Tibial nerve (tissue), 4 donors: ENCODE data around the gene CPXM2.

ENCODE experiments used
- EP300 ChIP-seq, 2 donors: sonication (generic); formaldehyde crosslinking; IDR thresholded peaks; one replicate each; pipeline ENCODE4 v1.6.1; 2017; ENCODE audit warnings: antibody characterized with exemption in 2 of 2, mild to moderate bottlenecking in 1 of 2
- TF ChIP-seq, protein P1 (sequence below), 5 experiments: fragments of 200-600 bp in 3 of 5; fragments of 450-650 bp in 2 of 5; sonication (generic) in 3 of 5; IDR thresholded peaks; one replicate each; pipeline ENCODE4 v1.5.1; 2016 to 2019; ENCODE audit warnings: antibody characterized with exemption in 5 of 5, mild to moderate bottlenecking in 3 of 5, moderate library complexity in 2 of 5

- TF ChIP-seq EP300 (IDR thresholded peaks at IDR 0.05): no peak
- TF ChIP-seq, protein P1, sequence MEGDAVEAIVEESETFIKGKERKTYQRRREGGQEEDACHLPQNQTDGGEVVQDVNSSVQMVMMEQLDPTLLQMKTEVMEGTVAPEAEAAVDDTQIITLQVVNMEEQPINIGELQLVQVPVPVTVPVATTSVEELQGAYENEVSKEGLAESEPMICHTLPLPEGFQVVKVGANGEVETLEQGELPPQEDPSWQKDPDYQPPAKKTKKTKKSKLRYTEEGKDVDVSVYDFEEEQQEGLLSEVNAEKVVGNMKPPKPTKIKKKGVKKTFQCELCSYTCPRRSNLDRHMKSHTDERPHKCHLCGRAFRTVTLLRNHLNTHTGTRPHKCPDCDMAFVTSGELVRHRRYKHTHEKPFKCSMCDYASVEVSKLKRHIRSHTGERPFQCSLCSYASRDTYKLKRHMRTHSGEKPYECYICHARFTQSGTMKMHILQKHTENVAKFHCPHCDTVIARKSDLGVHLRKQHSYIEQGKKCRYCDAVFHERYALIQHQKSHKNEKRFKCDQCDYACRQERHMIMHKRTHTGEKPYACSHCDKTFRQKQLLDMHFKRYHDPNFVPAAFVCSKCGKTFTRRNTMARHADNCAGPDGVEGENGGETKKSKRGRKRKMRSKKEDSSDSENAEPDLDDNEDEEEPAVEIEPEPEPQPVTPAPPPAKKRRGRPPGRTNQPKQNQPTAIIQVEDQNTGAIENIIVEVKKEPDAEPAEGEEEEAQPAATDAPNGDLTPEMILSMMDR (IDR thresholded peaks at IDR 0.05): no peak
Measured at GRCh38 chr10:123864923-123865322, 26.7 kb downstream of the CPXM2 start.
